CD14-positive monocyte (primary cell): ENCODE results near the gene SFTPB. TPM values are rescaled to one million over a fixed set of nuclear protein-coding genes. Genes with fewer than 3 reads are reported as not detected.

Experiments used
- DNase-seq, 3 donors: peaks; one replicate each; pipeline ENCODE4 v3.0.0-alpha.2; 2011 to 2022
- H2AFZ ChIP-seq: 2 replicates; pipeline ENCODE4 v1.6.0; 2012; ENCODE audit warnings: mild to moderate bottlenecking, low read depth, low read length, inconsistent platforms; ENCODE audit not compliant: insufficient read depth, poor library complexity, severe bottlenecking
- H3K27ac ChIP-seq, 2 donors: 1 replicate in 1 of 2; 2 replicates in 1 of 2; pipeline ENCODE4 v1.5.1; 2012 to 2013; ENCODE audit warnings: low read length in 2 of 2, control low read depth in 1 of 2, inconsistent platforms in 1 of 2, low read depth in 1 of 2, mild to moderate bottlenecking in 1 of 2
- H3K27me3 ChIP-seq, 2 donors: one replicate each; pipeline versions ENCODE4 v1.6.0 to v1.6.1; 2011 to 2013; ENCODE audit warnings: low read length in 2 of 2; ENCODE audit not compliant: control insufficient read depth in 2 of 2, insufficient read depth in 2 of 2
- H3K36me3 ChIP-seq, 2 donors: replicated peaks in 1 of 2; 1 replicate in 1 of 2; 2 replicates in 1 of 2; pipeline versions ENCODE4 v1.5.1 to v1.6.1; 2012 to 2013; ENCODE audit warnings: low read length in 2 of 2, control low read depth in 1 of 2, inconsistent platforms in 1 of 2, mild to moderate bottlenecking in 1 of 2; ENCODE audit not compliant: insufficient read depth in 2 of 2, control insufficient read depth in 1 of 2
- H3K4me1 ChIP-seq, 2 donors: 1 replicate in 1 of 2; 2 replicates in 1 of 2; pipeline versions ENCODE4 v1.5.1 to v1.6.1; 2012 to 2013; ENCODE audit warnings: low read length in 2 of 2, control low read depth in 1 of 2, inconsistent platforms in 1 of 2, mild to moderate bottlenecking in 1 of 2, moderate library complexity in 1 of 2; ENCODE audit not compliant: insufficient read depth in 2 of 2, control insufficient read depth in 1 of 2
- H3K4me2 ChIP-seq: replicated peaks from 2 replicates; pipeline ENCODE3; 2012; ENCODE audit warnings: low read length, moderate library complexity, mild to moderate bottlenecking; ENCODE audit not compliant: poor library complexity, severe bottlenecking; ENCODE audit errors: extremely low read depth
- H3K4me3 ChIP-seq, 3 experiments: fragments of 200-600 bp in 1 of 3; sonication (generic) in 1 of 3; replicated peaks in 1 of 3; 1 replicate in 2 of 3; 2 replicates in 1 of 3; pipeline ENCODE4 v1.5.1; 2011 to 2013; ENCODE audit warnings: low read length in 3 of 3, mild to moderate bottlenecking in 3 of 3, control low read depth in 2 of 3, low read depth in 2 of 3, inconsistent platforms in 1 of 3, moderate library complexity in 1 of 3
- H3K79me2 ChIP-seq: 2 replicates; pipeline ENCODE4 v1.6.0; 2012; ENCODE audit warnings: mild to moderate bottlenecking, control low read depth, inconsistent platforms, low read length, moderate library complexity; ENCODE audit not compliant: insufficient read depth
- H3K9ac ChIP-seq: 2 replicates; pipeline ENCODE4 v1.6.0; 2017; ENCODE audit warnings: low read length, mild to moderate bottlenecking; ENCODE audit not compliant: insufficient read depth, poor library complexity, severe bottlenecking
- H3K9me3 ChIP-seq, 2 donors: replicated peaks in 1 of 2; 1 replicate in 1 of 2; 2 replicates in 1 of 2; pipeline versions ENCODE4 v1.5.1 to v1.6.1; 2012 to 2013; ENCODE audit warnings: low read length in 2 of 2, control low read depth in 1 of 2; ENCODE audit not compliant: control insufficient read depth in 1 of 2, insufficient read depth in 1 of 2
- H4K20me1 ChIP-seq: 2 replicates; pipeline ENCODE4 v1.6.0; 2012; ENCODE audit warnings: mild to moderate bottlenecking, low read length, control low read depth, moderate library complexity; ENCODE audit not compliant: insufficient read depth
- H3K27ac Mint-ChIP-seq, 7 donors: one replicate each; pipeline ENCODE4 v1.8.0; 2020; ENCODE audit warnings: mild to moderate bottlenecking in 7 of 7, mixed read lengths in 7 of 7, moderate library complexity in 6 of 7, inconsistent platforms in 2 of 7
- H3K27me3 Mint-ChIP-seq, 3 donors: one replicate each; pipeline ENCODE4 v1.8.0; 2021 to 2022; ENCODE audit warnings: low read depth in 3 of 3, mild to moderate bottlenecking in 3 of 3, mixed read lengths in 3 of 3, moderate library complexity in 3 of 3, inconsistent platforms in 1 of 3
- H3K36me3 Mint-ChIP-seq, 2 donors: one replicate each; pipeline ENCODE4 v1.8.0; 2020; ENCODE audit warnings: mixed read lengths in 2 of 2, inconsistent platforms in 1 of 2, mild to moderate bottlenecking in 1 of 2
- H3K4me1 Mint-ChIP-seq: one replicate; pipeline ENCODE4 v1.8.0; 2020; ENCODE audit warnings: mild to moderate bottlenecking, mixed read lengths
- H3K4me3 Mint-ChIP-seq, 2 donors: one replicate each; pipeline ENCODE4 v1.8.0; 2020; ENCODE audit warnings: mild to moderate bottlenecking in 2 of 2, mixed read lengths in 2 of 2, moderate library complexity in 1 of 2
- H3K9me3 Mint-ChIP-seq, 7 donors: one replicate each; pipeline ENCODE4 v1.8.0; 2020 to 2022; ENCODE audit warnings: mixed read lengths in 7 of 7, mild to moderate bottlenecking in 6 of 7, moderate library complexity in 6 of 7, inconsistent platforms in 2 of 7
- WGBS: methylation state at CpG from one replicate; pipeline ENCODE4 v1.1.5; 2013; ENCODE audit warnings: missing lambda C conversion rate; ENCODE audit not compliant: insufficient coverage; 5-methylcytosine and 5-hydroxymethylcytosine counted together
- intact Hi-C, 2 donors: fragments of 100-400 bp; cut with micrococcal nuclease; formaldehyde crosslinking; loops; one replicate each; pipeline versions ENCODE4 v1.15.0 to v1.15.1; 2023
- polyA plus RNA-seq, 3 donors: library from polyadenylated mRNA; depleted of rRNA in 1 of 3; unstranded in 2 of 3; stranded (reverse) in 1 of 3; fragments of 300-500 nt in 2 of 3; fragments of >200 nt in 1 of 3; fragmentation: Illumina TruSeq in 2 of 3; gene quantifications; 1 replicate in 2 of 3; 2 replicates in 1 of 3; pipeline ENCODE4 v1.2.3, GENCODE V29; 2012 to 2021
- TF ChIP-seq, protein P1 (sequence below): fragments of 200-600 bp; IDR thresholded peaks from one replicate; pipeline ENCODE4 v1.8.0; 2022; ENCODE audit warnings: antibody characterized with exemption, mild to moderate bottlenecking

SFTPB gene
- polyA plus RNA-seq, 3 donors = 0.18 to 0.47 TPM; not detected in 1

DNA sequence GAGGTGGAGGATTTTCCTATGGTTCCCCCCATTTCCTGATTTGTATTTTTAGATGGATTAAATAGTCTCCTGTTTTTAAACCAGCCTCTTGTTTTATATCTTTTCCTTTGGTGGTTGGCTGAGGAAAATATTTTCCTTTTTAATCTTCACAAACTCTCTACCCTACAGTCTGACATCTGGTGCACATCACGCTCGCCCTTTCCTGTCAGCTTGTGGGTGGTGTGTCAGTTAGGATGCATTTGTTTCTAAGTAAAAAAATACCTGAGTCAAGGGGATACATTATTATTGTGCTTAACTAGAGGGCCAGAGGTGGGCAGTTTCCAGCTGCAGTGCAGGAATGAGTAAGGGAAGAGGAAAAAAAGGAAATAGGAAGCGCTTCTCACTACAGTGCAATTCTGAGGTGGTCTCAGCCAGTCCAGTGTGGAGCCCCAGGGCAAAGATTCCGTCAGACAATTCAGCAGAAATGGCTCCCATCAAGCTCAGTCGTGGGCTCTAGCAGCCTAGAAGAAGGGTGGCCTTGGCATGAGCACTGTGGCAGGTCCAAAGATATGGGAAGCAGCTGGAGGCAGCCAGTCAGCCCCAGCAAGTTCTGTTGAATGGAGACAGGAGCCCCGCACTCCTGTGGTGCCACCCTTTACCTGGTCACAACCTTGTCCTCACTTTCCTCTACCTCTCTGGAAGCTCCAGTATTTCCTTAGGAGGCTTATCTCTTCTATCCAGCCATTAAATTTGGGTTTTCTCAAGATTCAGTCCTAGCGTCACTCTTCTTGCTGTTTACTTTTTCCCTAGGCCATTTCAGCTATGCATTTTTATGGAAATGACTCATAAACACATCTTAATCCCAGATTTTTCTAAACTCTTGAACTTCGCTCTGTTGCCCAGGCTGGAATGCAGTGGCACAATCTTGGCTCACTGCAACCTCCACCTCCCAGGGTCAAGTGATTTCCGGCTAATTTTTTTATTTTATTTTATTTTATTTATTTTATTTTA lies 18.5 kb downstream of the SFTPB start:
- no peak overlapping the region for H3K9ac ChIP-seq
- DNase-seq = no peak
- H3K4me3 ChIP-seq = no peak overlapping the region
- 96% methylated on average over 5 of the region's 9 CpGs for WGBS
- H3K36me3 ChIP-seq = peaks cover 64 to 97% of the 10 kb centered on the region in 2 donors
- no peaks in the 10 kb centered on the region for H3K9me3 ChIP-seq
- H3K4me1 ChIP-seq = peaks cover 17% of the 10 kb centered on the region in 2 donors
- H3K27ac ChIP-seq = no peak overlapping the region
- Mint-ChIP-seq H3K4me3 (no peak overlapping the region), H3K27me3 (peaks cover 0 to 1% (median 0%) of the 10 kb centered on the region in 3 donors), H3K36me3 (peaks cover 84 to 100% of the 10 kb centered on the region in 2 donors), H3K4me1 (peaks cover 22% of the 10 kb centered on the region), H3K9me3 (no peaks in the 10 kb centered on the region), H3K27ac (peak overlapping the region in 1 of 7 donors; percentile 66)
- H3K27me3 ChIP-seq = no peaks in the 10 kb centered on the region
- no peak overlapping the region for H2AFZ ChIP-seq
- H4K20me1 ChIP-seq = no peaks in the 10 kb centered on the region
- intact Hi-C loops = no loop called here
- TF ChIP-seq, protein P1, sequence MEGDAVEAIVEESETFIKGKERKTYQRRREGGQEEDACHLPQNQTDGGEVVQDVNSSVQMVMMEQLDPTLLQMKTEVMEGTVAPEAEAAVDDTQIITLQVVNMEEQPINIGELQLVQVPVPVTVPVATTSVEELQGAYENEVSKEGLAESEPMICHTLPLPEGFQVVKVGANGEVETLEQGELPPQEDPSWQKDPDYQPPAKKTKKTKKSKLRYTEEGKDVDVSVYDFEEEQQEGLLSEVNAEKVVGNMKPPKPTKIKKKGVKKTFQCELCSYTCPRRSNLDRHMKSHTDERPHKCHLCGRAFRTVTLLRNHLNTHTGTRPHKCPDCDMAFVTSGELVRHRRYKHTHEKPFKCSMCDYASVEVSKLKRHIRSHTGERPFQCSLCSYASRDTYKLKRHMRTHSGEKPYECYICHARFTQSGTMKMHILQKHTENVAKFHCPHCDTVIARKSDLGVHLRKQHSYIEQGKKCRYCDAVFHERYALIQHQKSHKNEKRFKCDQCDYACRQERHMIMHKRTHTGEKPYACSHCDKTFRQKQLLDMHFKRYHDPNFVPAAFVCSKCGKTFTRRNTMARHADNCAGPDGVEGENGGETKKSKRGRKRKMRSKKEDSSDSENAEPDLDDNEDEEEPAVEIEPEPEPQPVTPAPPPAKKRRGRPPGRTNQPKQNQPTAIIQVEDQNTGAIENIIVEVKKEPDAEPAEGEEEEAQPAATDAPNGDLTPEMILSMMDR = no peak
- no peaks in the 10 kb centered on the region for H3K79me2 ChIP-seq
- no peak overlapping the region for H3K4me2 ChIP-seq

DNA sequence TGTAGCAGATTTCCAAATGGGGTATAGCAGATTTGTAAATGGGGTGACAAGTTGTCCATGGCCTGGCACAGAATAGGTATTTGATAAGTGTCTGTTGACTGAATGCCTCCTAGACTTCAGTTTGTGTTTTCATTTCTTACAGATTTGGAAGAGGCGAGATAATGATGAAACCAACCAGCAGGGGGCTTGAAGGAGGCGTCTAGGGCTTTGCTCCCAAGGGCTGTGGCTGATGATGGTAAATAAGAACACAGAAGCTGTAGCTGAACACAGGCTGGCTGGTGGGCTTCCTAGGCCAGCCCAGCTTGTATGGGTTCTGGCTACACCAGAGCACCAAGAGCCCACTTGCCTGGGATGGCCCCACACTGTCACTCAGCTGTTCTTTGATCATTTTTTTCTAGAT lies 19.4 kb downstream of the SFTPB start:
- WGBS = 42% methylated on average over 2 of the region's 2 CpGs
- TF ChIP-seq, protein P1 = peak; percentile 47
- peak overlapping the region; percentile 25 to 82 (median 64) for H3K27ac Mint-ChIP-seq

More for the DNA sequence above, 19.4 kb downstream of the SFTPB start:
- no peak overlapping the region for H3K4me3 Mint-ChIP-seq
- peaks cover 72 to 99% of the 10 kb centered on the region in 2 donors for H3K36me3 ChIP-seq
- peaks cover 17% of the 10 kb centered on the region in 2 donors for H3K4me1 ChIP-seq
- H3K36me3 Mint-ChIP-seq = peaks cover 85 to 98% of the 10 kb centered on the region in 2 donors
- no peaks in the 10 kb centered on the region for H3K9me3 ChIP-seq
- no peak overlapping the region for H2AFZ ChIP-seq
- H4K20me1 ChIP-seq = no peaks in the 10 kb centered on the region
- H3K4me1 Mint-ChIP-seq = peaks cover 18% of the 10 kb centered on the region
- no peaks in the 10 kb centered on the region for H3K79me2 ChIP-seq
- H3K27me3 Mint-ChIP-seq = peaks cover 0 to 1% (median 0%) of the 10 kb centered on the region in 3 donors
- H3K9ac ChIP-seq = no peak overlapping the region
- peak in 1 of 3 donors; percentile 17 for DNase-seq
- intact Hi-C loops = no loop called here
- H3K27me3 ChIP-seq = no peaks in the 10 kb centered on the region
- no peak overlapping the region for H3K4me3 ChIP-seq
- peak overlapping the region in 1 of 2 donors; percentile 65 for H3K27ac ChIP-seq
- H3K4me2 ChIP-seq = no peak overlapping the region
- H3K9me3 Mint-ChIP-seq = no peaks in the 10 kb centered on the region
